Activated CD4-positive, alpha-beta T cell treated with anti-CD3 and anti-CD28 coated beads for 1 hour (primary cell): ENCODE measurements around the gene ZC3HAV1.
"Not testable (repeated sequence)": the region's sequence is repeated elsewhere in the genome, so short reads cannot be mapped to it uniquely, and the experiment has no call there.

Experiments
- DNase-seq: peaks from one replicate; pipeline ENCODE4 v3.0.0-alpha.2; 2020

Gene ZC3HAV1

DNA sequence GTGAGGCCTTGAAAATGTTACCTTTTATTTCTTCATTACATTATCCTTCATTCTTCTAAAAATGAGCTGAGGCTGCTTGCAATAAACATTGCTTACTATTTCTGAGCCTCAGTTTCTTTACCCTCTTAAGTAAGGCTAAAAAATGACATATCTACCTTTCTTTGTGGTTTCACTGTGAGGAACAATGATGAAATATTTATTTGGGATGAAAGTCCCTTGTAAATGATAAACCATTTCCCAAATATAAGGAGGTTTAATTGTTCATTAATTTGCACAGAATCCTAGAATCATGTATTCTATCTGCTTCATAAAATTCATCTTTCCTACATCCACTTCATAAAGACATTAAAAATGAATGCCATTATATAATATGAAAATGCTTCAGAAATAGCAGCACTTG lies 27.9 kb downstream of the ZC3HAV1 start:
- DNase-seq: no peak

DNA sequence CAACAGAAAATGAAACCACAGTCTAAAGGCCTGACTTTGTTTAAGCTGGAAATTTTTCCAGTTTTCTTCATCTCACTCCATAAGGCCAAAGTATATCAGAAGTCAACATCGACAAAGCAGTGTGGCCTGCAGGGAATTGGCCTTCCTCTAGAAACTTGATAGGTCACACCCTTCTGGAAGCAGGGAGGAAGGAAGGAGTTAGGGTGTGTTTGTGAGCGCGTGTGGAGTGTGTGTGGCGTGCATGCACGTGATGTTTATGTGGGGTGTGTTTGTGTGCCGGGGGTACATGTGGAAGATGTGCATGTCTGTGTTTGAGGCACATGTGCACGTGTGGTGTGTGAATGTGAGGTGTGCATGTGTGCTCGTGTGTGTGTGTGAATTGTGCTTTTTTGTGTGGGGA lies 28.6 kb downstream of the ZC3HAV1 start:
- no peak for DNase-seq

- DNase-seq: no peak
Measured at GRCh38 chr7:139079861-139080260, 29.7 kb downstream of the ZC3HAV1 start.

GRCh38 chr7:139078911-139079310 lies 30.6 kb downstream of the ZC3HAV1 start:
- no peak for DNase-seq

- DNase-seq: no peak
Measured at GRCh38 chr7:139078399-139078798, 31.1 kb downstream of the ZC3HAV1 start.

- not testable (repeated sequence) for DNase-seq
Measured at GRCh38 chr7:139077706-139078105, 31.8 kb downstream of the ZC3HAV1 start.

GRCh38 chr7:139075871-139076686 lies 33.4 kb downstream of the ZC3HAV1 start:
- no peak for DNase-seq

GRCh38 chr7:139075031-139075652 lies 34.4 kb downstream of the ZC3HAV1 start:
- peak; percentile 44 for DNase-seq

DNA sequence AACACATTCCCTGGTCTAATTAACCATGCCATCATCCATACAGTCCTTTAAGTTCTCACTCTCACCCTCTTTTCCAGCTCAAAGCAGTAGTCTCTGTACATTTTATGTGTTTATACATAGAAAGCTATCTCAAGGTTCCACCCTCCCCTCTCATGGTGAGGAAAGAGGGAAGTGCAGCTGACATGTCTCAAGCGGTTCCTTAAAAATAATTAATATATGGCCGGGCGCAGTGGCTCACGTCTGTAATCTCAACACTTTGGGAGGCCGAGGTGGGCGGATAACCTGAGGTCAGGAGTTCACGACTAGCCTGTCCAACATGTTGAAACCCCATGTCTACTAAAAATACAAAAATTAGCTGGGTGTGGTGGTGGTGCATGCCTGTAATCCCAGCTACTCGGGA lies 36.7 kb downstream of the ZC3HAV1 start:
- no peak for DNase-seq

- no peak for DNase-seq
Measured at GRCh38 chr7:139071680-139072079, 37.8 kb downstream of the ZC3HAV1 start.

DNA sequence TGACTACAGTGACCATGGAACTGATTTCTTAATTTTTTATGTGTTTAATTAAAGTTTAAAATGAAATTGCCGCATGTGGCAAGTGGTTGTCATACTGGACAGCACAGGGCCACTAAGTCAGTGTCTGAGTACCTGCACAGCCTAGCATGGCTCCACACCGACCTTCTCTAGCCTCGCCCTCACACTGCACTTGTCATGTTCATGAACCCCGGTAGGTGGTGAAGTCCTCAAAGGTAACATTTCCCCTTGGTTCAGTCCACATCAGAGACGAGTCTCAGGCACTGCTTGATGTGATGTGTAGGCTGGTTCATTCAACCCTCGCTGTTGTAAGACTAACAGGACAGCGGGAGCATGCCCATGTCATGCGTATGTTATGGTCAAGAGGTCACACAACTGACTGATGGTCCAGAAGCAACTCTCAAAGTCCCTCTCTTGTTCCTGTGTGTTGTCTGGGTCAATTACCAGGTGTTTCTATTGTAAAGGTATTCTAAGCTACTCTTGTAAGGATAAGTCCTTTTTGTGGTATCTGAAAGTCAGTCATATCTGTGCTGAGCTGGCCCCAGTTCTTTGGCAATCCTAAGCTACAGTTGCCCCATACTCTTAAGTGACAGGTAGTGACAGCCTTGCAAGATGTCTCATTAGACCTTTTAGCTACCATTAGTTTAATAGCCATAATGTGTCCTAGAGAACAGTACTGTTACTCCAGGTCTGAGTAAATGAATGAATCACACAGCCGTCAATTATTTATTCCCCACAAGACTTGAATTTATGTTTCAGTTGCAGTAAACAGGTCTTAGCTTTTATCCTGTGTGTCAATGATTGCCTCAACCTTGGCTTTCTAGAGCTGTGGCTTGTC lies 40.7 kb downstream of the ZC3HAV1 start:
- no peak for DNase-seq

DNA sequence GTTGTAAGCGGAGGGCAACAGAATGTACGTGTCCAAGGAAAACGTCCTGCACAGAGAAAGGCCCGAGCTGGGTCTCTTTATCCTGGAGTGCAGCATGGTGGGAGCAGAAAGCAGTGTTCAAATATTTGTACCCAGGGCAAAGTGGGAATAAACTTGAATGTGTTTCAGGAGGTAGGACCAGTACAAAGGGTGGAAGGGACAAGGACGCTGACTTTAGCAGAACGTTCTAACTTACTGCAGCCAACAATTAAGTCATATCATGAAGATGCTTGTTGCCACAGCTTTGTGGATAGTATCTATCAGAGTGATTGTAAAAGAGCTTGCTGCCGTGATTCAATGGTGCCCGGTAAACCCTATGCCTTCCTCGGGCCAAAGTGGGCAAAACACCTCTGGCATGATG lies 43.2 kb downstream of the ZC3HAV1 start:
- no peak for DNase-seq

- no peak for DNase-seq
Measured at GRCh38 chr7:139065323-139065722, 44.2 kb downstream of the ZC3HAV1 start.

GRCh38 chr7:139061416-139061815 lies 48.1 kb downstream of the ZC3HAV1 start:
- DNase-seq: no peak

- DNase-seq: no peak
Measured at GRCh38 chr7:139060695-139061237, 48.8 kb downstream of the ZC3HAV1 start.

DNA sequence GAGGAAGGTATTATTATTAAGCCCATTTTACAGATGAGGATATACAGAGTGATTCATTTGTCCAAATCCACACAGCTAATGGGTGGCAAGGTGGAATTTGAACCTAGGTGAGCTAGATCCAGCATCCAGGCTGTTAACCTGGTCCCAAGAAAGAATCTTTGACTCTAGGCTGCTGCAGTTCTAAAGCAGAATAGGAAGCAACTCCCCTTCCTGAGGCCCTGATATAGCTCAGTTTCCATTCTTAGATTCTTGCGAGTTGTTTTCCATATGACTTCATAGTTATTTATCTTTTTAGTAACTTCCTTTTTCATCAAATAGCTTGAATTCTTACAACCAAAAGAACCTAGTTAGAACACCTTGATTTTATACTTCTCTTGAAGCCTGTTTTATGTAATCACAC lies 49.6 kb downstream of the ZC3HAV1 start:
- no peak for DNase-seq

DNA sequence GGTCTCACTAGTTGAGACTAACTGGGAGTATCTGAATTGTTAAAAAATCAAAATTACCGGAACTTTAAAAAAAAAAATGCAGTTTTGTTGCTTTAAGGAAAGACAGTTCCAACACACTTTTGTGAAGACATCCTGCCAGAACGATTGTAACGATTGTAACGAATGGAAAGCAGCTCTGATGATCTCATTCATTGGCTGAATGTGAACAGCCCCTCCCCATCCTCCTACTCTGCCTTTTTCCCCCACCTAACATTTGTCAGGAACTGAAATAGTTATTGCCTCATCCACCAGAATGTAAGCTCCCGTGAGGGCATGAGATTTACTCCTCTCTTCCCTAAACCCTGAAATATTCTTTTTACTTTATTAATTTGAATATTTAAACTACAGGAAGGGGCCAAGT lies 50.6 kb downstream of the ZC3HAV1 start:
- DNase-seq: no peak

- DNase-seq: no peak
Measured at GRCh38 chr7:139055674-139056073, 53.8 kb downstream of the ZC3HAV1 start.

- not testable (repeated sequence) for DNase-seq
Measured at GRCh38 chr7:139054656-139055055, 54.9 kb downstream of the ZC3HAV1 start.

GRCh38 chr7:139054101-139054500 lies 55.4 kb downstream of the ZC3HAV1 start:
- DNase-seq: no peak

- DNase-seq: no peak
Measured at GRCh38 chr7:139051655-139052054, 57.9 kb downstream of the ZC3HAV1 start.

- DNase-seq: no peak
Measured at GRCh38 chr7:139049936-139050335, 59.6 kb downstream of the ZC3HAV1 start.

DNA sequence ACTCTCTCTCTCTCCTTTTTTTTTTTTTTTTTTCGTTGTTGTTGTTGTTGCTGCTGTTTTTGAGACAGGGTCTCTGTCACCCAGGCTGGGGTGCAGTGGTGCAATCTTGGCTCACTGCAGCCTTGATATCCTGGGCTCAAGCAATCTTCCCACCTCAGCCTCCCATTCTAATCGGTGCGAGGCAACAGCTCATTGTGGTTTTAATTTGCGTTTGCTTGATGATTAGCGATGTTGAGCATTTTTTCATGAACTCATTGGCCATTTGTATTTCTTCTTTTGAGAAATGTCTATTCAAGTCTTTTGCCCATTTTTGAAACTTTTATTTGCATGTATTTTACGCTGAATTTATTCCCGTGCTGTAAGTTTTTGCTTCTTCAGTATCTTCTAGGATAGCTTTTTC lies 60.4 kb downstream of the ZC3HAV1 start:
- no peak for DNase-seq
